Raji (cell line): ENCODE measurements around the gene AGPAT1.

Source experiments
- POLR2A ChIP-seq: IDR thresholded peaks from 2 replicates; pipeline ENCODE4 v1.6.1; 2011; ENCODE audit warnings: low read depth, low read length, control low read depth; ENCODE audit not compliant: insufficient read depth

The AGPAT1 gene

DNA sequence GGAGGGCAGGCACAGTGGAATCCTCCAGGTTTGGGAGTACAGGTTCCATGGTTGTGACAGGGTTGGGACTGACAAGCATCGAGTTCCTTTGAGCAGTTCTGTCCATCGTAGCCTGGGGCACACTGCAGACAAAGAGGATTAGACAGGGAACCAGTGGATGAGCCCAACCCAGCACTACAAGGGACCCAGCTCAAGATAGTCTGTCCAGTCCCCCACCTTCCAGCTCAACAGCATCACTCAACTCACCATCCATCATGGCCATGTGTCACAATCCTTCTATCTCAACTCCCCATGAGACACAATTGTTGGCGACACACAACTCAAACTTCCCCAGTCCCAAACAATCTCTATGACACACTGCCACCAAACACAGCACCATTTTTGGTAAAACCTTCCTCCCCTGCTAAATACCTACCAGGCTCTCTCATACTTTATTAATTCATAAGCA lies 28.4 kb upstream of the AGPAT1 start:
- TF ChIP-seq POLR2A: no peak

DNA sequence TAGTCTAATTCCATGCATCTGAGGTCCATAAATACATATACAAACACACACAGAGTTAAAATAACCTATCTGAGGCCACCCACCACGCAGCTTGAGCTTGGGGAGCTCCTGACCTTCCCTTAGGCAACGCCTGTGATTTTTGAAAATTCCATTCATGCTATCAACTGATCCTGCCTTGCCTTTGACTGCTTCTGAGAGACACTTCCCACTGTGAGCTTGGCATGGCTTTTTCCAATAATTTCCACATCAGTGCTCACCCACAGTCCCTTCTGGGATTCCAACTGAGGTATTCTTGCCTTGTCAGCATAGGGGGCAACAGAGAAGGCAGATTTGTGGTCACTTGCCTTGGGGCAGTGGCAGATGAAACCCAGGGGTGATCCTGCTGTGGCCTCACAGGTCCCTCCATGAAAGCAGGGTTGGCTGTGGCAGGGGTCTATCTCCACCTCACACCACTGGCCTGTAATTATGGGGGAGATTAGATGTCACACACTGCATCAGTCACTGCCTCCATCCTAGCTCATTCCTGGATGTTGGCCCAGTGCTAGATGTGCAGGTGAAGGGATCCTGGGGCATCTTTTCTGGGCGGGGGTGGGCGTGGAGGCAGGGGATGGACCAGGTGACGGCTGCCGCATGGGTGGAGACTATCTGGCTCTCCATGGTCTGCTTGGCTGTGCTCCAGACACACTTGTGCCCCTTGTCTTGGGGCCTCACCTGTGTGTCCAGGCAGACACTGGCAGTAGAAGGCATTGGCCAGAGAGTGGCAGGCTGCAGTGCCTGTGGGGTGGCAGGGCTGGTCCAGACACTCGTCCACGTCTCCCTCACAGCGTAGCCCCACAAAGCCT lies 27.8 kb upstream of the AGPAT1 start:
- TF ChIP-seq POLR2A: no peak

DNA sequence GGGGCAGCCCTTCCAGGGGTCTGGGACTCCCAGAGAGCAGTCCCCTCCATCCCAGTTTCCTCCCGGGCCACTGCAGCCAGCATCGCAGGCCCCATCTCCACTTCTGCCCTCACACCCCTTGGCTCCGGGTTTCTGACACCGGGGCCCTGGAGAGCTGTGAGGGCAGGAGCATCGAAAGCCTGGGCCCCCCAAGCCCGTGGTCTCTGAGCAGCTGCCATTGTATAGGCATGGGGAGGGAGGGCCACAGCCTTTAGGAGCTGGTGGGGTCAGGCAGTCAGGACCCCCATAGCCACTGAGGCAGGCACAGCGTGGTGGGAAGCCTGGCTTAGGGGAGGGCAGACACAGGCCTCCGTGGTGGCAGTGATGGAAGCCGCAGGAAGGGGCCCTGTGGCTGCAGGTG lies 26.3 kb upstream of the AGPAT1 start:
- no peak for TF ChIP-seq POLR2A

DNA sequence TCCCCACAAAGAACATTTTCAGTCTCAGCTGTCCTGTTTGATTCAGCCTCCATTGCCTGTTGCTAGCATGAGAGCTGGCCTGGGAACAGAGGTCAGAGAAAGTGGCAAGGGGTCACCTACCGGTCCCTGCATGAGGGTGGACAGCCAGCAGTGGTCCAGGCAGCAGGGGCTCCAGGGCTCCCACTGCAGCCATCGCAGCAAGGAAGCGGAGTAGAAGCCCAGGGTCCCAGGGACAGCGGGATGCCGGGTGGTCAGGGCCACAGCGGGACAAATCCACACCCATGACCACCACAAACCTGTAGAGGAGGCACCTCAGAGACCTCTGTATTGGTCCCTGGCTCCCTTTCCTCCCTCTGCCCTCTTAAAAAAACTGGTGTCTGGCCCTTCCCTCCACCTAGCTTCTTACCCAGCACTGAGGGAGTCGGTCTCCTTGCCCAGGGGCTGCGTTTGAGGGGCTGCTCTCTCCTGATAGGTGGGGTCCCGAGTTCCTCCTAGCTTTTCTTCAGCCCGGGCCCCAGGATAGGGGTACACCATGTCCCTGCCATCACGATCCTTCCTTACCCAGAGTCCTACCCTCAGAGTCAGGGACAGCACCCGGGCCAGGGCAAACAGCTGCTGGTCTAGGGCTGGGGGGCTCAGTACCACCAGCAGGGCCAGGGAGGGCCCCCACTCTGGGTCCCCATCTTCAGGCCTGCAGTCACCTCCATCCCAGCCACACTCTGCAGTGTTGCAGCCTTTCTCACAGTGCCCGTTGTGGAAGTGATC lies 25.0 kb upstream of the AGPAT1 start:
- TF ChIP-seq POLR2A: no peak

DNA sequence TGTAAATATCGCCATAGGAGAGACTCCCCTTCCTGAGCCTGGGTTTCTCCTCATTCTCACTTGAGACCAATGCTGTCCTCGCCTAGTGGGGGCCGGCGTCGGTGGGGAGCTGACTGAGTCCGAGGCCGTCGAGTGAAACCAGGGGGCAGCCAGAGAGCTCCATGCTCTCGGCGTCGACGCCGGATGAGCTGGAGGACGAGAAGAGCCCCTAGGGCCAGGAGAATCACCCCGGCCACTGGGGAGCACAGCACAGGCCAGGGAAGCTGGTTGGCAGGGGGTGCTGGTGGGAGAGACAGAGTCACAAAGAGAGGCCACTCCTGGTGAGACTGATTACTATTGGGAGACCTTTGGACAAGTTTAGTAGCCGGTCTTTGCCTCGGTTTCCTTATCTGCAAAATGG lies 23.0 kb upstream of the AGPAT1 start:
- no peak for TF ChIP-seq POLR2A

DNA sequence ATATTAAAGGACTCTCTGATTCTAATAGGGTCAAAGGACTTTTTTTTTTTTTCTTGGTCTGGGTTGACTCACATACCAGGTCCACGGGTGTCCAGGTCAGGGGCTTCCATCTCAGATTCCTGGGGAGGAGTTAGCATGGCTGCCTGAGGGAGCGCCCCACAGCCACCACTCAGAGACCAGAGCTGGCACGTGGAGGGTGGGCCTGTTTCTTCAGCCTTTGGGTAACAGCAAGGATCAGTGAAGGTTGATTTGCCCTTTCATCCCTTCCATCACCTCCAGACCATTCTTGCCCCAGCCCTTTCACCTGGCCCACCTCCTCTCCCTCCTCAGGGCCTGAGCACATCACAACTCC lies 22.4 kb upstream of the AGPAT1 start:
- no peak for TF ChIP-seq POLR2A

DNA sequence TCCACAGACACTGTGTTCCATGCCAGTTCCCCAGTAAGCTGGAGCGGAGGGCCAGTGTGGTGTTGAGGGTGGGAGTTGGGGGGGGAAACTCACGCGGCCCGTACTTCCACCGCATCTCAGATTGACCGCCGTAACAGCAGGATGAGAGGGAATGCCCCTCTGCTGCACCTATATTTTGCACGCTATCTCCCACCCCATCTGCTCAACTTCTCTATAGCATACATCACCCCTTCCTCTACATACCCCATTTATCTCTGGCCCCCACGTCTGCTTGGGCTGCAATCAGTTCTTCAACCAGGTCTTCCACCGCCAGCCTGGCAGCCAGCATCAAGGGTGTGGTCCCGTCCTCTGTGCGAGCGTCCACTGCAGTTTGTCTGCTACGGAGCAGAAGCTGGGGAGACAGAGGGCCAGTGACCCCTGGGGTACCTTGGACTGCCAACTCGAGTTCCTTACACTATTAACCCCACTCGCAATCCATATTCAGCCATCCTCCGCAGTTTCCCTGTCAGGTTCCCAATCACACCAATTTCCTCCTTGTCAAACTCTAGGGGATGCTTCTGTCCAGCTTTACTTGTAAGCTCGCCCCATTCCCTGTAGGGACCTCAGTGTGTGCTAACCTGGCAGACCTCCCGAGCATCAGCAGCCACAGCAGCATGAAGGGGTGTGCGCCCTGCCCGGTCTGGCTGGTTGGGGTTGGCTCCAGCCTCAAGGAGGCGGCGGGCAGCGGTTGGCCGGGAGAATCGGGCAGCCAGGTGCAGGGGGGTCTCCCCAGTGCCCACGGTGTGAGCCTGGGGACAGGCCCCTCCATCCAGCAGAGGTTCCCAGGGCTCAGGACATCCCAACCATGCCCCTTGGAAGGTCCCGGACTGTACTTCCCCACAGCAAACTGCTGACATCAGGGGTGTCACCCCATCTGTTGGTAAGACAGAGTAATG lies 21.1 kb upstream of the AGPAT1 start:
- no peak; the same call in 1 of the 2 replicates for TF ChIP-seq POLR2A

DNA sequence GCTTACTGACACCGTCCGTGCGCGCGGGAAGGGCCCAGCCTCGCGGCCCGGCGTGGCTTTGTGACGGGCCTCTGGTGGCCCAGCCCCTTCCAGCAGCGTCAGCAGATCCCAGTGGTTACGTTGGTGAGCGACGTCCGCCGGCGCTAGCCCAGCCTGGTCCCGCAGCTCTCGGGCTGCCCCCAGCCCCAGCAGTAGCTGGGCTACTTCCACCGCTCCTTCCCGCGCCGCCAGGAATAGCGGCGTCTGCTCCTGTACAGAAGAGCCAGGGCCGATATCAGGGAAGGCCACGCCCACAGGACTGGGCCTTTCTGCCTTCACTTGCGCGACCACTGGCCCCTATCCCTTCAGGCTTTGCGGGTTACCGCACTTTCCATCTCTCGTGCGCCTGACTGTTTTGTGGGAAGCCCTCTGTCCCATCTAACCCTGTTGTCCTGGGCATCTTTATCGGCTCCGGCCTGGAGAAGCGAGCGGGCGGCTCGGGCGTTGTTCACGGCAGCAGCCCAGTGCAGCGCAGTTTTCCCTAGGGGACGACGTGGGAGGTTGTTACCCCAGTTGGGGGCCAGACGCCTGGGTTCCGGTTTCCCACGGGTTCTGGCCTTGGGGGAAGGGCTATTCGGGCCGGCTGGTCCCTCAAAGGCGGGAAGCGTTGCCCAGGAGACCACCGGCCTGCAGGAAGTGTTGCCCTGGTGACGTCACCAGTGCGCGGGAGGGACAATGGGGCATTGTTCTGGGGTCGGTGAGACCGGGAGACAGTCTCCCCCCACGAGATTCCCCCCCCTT lies 20.2 kb upstream of the AGPAT1 start:
- TF ChIP-seq POLR2A: peak; percentile 85

DNA sequence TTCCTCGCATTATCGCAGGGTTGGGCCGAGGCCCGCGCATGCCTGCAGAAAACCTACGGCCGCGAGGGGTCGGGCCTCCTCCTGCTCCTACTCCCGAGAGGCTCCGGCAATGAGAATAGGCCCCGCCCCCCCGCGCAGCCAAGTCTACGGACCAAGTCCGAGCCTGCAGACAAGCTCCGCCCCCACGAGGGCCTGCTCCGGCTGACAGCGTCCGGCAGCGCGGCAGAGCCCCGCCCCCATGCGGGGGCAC lies 19.7 kb upstream of the AGPAT1 start:
- no peak for TF ChIP-seq POLR2A

DNA sequence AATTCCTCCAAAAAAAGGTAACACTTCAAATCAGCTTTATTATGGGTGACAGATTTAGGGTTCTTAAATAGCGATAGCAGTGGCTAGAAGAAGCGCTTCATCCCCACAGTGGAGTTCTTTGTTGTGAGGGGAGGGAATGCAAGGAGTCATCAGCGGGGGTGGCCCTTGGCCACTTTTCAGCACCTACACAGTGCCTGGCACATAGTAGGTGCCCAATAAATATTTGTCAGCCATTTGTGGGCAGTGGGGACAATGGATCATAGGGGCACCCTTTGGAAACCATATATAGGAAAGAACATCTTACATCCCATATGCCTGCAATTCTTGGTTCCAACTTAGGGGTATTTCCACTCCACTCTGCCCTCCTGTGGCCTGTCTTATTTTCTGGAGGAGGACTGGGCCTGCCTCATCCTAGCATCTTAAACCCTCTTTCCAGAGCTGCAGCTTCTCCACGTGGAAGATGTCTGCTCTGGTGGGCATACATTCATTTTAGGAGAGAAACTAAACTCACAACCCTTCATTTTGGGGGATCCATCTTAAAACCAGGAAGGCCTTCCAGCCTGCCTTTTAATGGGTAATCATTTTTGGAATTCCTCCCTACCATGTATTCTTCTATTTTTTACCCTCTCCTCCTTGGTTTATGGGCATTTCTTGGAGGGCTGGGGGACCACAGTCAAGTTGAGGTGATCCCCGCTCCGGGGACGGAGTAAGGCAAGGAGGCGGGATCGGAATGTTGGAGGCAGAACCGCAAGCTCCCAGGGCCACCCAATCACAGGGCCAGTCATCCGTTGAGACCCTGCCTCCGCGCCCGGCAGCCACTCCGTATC lies 19.2 kb upstream of the AGPAT1 start:
- no peak for TF ChIP-seq POLR2A

DNA sequence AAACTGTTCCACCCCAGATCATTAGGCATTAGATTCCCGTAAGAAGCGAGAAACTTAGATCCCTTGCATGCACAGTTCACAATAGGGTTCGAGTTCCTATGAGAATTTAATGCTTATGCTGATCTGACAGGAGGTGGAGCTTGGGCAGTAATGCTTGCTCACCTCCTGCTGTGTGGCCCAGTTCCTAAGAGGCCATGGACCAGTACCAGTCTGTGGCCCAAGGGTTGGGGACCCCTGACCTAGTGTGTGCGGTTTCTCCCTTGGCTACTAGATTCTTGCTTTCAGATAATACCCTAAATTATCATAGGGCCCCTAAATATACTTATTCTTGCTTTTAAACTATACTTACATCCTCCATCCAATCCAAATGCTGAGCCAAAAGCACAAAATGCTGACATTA lies 18.5 kb upstream of the AGPAT1 start:
- TF ChIP-seq POLR2A: no peak

DNA sequence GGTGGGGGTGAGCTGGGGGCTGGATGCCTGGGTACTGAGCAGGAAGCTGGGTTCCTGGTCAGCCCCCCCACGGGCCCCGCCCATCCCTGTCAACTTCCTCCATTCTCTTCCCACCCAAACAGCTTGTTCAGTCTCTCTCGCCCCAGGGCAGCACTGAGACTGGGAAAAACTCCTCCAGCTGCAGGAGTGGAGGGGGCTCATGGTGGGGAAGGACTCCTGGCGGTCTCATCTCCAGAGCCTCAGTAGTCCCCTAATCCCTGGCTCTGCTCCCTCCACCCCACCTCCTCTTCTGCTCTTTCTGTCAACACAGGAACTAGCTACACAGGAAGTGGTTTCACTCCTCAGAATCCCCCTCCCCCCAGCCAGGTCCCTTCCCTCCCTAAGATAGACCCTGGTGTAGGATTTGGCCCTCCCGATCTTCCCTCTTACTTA lies 16.7 kb upstream of the AGPAT1 start, which contains the start of gene GPSM3:
GPSM3 (minus strand) TSS at position 36 of the 432 bp plus-strand sequence. CDS start 130 bp downstream, outside the sequence.
- TF ChIP-seq POLR2A: peak; percentile 78

DNA sequence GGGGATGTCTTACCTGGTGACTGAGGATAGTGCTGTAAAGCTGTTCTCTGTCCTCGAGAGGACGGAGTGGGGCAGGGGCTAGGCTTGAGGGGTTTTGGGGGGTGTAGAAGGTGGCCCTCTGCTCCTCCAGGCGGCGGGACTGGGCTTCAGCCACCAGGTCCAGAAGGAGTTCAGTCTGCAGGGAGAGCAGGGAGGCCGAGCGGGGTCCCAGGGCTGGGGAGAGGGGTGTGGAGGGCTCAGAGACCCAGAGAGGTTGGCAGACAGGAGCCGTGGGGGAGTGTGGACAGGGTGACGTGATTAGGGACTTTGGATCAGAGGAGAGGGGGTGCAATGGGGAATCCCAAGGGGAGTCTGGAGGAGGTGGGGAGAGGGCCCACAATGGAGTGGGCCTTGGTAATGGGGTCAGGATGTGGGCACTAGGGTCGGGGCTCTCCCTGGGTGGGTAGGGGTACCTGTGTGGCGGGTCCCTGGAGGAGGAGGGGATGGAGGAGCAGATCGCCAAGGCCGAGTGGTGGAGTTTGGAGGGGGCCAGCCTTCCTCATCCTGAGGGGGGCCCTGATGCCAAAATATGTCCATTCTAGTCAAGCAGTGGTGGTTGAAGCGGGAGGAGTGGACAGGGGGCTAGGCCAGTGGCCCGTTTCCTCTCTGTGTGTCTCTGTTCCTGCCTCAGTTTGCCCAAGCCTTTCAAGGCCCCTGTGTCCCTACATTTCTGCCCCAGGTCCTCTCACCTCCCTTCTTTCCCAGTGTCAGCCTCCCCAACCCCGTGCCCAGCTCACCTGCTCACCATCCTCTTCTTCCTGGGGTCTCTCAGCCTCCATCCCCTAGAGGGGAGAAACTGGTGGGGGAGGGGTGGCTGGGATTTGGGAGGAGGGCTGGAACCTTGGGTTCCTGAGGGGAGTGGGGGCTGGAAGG lies 16.1 kb upstream of the AGPAT1 start:
- no peak for TF ChIP-seq POLR2A
